Fibroblast of peridontal ligament (primary cell): Measurements from ENCODE around the gene PTPRK.
"Not testable (repeated sequence)": the region's sequence is repeated elsewhere in the genome, so short reads cannot be mapped to it uniquely, and the experiment has no call there.

Experiments used
- DNase-seq: peaks from one replicate; pipeline ENCODE4 v3.0.0-alpha.2; 2010; ENCODE audit errors: extremely low read depth

Gene PTPRK

GRCh38 chr6:128491100-128491581 is 29.3 kb downstream of the PTPRK start:
- no peak for DNase-seq

DNA sequence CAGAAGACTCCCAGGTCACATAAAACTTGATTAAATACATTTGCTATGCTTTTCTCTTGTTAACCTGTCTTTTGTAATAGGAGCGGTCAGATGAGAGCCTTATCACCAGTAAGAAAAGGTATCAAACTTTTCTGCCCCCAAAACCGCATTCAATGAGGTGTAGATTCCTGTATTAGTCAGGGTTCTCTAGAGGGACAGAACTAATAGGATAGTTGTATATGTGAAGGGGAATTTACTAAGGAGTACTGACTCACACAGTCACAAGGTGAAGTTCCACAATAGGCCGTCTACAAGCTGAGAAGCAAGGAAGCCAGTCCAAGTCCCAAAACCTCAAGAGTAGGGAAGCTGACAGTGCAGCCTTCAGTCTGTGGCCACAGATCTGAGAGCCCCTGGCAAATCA is 32.7 kb downstream of the PTPRK start:
- DNase-seq, result peak; percentile 49

- DNase-seq, result no peak
Measured at GRCh38 chr6:128487055-128487454, 33.3 kb downstream of the PTPRK start.

DNA sequence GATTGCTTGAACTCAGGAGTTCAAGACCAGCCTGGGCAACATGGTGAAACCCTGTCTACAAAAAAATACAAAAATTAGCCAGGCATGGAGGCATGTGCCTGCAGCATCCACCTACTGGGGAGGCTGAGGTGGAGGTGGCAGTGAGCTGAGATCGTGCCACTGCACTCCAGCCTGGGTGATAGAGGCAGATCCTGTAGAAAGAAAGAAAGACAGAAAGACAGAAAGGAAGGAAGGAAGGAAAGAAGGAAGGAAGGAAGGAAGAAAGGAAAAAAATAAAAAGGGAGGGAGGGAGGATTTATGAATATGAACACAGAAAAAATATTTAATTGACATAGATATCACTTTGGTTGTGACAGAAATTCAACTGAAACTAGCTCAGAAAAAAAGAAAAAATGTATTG is 33.8 kb downstream of the PTPRK start:
- not testable (repeated sequence) for DNase-seq

GRCh38 chr6:128483472-128484135 is 36.8 kb downstream of the PTPRK start:
- DNase-seq, result no peak

DNA sequence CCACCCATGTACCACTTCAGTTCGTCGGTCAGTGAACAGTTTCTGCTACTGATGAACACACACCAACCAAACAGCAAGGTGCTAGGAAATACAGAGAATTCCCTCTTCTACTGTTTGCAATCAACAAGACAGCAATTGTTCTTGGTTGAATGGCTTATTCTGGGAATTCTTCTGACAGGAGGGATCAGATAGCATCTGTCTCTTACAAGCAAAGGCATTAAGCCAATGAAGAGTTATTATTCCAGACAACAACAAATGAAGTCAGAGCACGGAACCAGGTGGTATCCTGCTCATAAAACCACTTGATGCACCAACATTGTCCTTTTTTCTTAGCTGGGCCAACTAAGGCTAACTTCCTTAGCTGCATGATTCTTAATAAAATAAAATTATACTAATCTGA is 37.8 kb downstream of the PTPRK start:
- DNase-seq, result no peak

- no peak for DNase-seq
Measured at GRCh38 chr6:128479991-128480390, 40.4 kb downstream of the PTPRK start.

DNA sequence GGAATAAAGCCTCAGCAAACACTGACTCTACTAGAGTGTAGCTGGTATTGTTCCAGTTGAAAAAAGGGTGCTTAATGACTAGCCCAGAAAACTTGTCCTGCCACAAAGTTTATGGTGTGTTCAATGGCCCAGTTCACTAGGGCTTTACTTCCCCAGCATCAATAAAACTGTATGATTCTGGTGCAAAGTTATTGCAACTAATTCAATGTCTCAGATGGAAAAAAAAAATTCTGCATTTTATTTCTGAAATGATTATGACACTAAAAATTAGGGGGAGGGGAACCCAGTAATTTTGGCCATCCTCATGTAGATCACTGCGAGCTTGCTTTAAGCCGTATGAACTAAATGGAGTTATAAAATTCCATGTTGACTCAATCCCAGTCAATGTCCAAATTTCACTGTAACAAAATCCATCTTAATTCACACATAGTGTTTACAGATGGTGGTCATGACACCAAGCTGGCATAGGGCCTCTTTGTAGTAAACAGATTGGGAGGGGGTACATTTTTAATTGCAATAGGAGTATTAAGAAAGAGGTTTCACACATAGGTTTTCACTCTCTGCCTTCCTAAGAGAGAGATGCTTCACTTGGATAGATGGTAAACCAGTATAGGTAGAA is 41.2 kb downstream of the PTPRK start:
- DNase-seq, result no peak

- peak; percentile 35 for DNase-seq
Measured at GRCh38 chr6:128478230-128479047, 42.0 kb downstream of the PTPRK start.

- DNase-seq, result no peak
Measured at GRCh38 chr6:128474933-128475332, 45.5 kb downstream of the PTPRK start.

GRCh38 chr6:128474481-128474880 is 45.9 kb downstream of the PTPRK start:
- DNase-seq, result no peak

GRCh38 chr6:128471907-128472306 is 48.5 kb downstream of the PTPRK start:
- no peak for DNase-seq

- DNase-seq, result no peak
Measured at GRCh38 chr6:128465368-128466343, 54.7 kb downstream of the PTPRK start.

- no peak for DNase-seq
Measured at GRCh38 chr6:128464790-128465189, 55.6 kb downstream of the PTPRK start.

GRCh38 chr6:128463942-128464341 is 56.5 kb downstream of the PTPRK start:
- DNase-seq, result no peak

- no peak for DNase-seq
Measured at GRCh38 chr6:128461501-128461900, 58.9 kb downstream of the PTPRK start.

DNA sequence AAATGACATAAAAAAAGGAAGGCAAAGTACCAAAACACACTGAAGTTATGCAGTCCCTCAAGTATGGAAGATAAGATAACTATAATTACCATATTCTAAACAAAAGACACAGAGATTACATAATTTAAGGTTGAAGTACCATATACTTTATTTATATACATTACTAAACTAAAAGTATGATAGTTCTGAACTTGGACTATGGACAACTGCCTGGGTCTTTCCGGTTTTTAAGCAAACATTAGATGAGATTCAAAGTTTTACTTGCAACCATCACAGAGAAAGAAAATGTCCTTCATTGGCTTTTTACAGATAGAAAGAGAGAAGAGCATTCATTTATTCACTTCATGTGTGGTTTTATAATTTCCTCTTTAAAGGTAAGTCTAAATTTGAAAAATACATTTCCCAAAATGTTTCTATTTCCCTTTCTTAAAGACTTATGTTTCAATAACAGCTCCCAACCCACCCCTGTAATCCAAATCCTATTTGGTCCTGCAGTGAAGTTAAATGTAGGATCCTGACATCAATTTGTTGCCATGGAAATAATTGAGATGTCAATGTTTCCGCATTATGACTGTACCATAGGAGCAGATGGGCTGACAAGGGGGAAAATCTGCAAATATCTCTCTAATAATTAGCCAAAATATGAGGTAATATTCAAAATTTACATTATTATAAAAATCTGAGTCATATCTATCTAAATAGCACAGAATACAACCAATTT is 63.7 kb downstream of the PTPRK start:
- DNase-seq, result no peak

- no peak for DNase-seq
Measured at GRCh38 chr6:128455959-128456358, 64.4 kb downstream of the PTPRK start.

GRCh38 chr6:128452713-128453112 is 67.7 kb downstream of the PTPRK start:
- no peak for DNase-seq

DNA sequence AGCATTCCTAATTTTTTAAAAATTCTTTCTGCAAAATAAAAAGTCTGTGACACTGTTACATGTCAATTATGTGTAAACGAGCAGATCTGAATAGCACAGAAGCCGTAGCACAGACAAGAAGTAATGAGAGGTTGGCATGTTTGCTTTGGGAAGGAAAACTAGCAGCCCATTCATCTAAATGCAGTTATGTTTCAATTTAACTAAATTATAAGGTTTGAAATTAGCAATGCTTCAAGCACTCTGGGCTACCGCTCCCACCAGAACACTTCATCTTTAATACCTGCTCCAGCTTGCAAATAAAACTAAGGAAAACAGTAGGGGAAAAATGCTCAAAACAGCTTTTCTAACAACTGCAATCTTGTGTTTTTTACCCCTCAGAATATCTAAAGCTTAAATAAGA is 73.9 kb downstream of the PTPRK start:
- DNase-seq, result no peak

- no peak for DNase-seq
Measured at GRCh38 chr6:128443553-128443952, 76.8 kb downstream of the PTPRK start.
